GM08714 (cell line): ENCODE measurements around the gene MRPL37.
"Not testable (repeated sequence)": the region's sequence is repeated elsewhere in the genome, so short reads cannot be mapped to it uniquely, and the experiment has no call there.

Experiments used
- H3K4me3 ChIP-seq: fragments of 200-500 bp; sonication (Bioruptor generic); 2 replicates; pipeline ENCODE4 v1.5.1; 2014; ENCODE audit warnings: mild to moderate bottlenecking, low read length, inconsistent platforms
- ZNF274 ChIP-seq: IDR thresholded peaks from 2 replicates; pipeline ENCODE4 v1.6.1; 2012; ENCODE audit warnings: mild to moderate bottlenecking, low read depth, low read length

The MRPL37 gene

DNA sequence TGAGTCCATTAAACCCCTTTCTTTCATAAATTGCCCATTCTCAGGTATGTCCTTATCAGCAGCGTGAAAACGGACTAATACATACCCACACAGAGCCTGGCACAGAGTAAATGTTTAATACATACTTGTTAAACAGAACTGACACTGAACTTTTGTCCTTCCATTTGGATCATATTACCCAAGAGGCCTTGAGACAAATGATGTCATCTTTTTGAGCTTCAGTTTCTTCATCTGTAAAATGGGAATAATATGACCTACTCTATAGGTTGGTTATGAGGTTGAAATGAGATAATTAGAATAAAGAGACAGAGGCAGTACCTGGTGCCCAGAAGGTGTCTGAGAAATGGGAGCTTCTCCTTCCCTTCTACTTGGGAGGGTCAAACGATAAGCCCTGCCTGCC lies 13.9 kb upstream of the MRPL37 start:
- TF ChIP-seq ZNF274: no peak

DNA sequence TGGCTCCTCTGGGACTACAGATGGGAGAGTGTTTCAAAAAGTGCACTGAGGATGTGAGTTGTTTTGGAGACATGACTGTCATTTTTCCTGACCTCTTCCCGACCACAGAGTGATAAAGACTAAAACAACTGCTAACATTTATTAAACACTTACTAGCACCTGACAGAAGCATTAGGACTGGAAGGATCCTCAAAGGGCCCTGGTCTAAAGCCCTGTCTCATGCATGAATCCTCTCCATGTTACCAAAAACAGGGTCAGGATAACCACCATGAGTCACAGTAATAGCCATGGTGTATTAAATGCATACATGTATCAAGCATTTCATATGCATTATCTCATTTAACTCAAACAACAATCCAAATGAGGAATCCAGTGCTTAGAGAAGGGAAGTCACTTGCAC lies 11.7 kb upstream of the MRPL37 start:
- H3K4me3 ChIP-seq: no peak overlapping the region
- no peak for TF ChIP-seq ZNF274

More for the DNA sequence above, 13.9 kb upstream of the MRPL37 start:
- no peak overlapping the region for H3K4me3 ChIP-seq

DNA sequence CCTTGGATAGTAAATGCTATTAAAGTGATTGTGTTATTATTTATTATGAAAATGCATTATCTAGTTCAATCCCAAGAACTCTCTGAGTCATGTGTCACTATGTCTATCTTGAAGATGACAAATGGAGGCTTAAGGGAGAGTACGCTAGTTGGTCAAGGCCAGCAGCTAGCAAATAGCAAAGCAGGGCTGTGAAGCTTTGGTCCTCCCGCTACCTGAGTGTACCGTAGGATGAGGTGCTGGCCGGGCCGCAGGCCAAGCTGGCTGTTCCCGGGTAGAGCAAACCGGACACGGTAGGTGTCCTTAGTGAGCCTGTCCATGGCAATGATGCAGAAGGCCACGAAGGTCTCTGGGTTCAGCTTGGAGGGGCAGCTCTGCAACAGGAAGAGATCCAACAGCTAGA lies 9.4 kb upstream of the MRPL37 start:
- H3K4me3 ChIP-seq: no peak overlapping the region
- TF ChIP-seq ZNF274: no peak

DNA sequence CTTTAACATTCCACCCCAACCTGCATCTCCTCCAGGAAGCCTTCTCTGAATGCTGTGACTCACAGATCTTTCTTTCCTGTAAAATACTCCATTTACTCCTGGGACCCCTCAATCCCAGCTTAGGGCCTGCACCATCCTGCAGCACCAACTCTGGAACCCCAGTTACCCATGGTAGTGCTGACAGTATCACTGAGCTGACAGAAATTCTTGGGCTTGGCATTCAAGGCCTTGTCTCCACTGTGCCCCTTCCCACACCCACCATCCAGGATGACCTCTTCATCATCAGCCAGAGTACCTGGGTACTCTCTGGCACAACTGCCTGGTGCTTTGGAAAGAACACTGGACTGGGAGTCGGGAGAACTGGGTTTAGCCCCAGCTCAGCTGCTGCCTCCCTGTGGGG lies 8.4 kb upstream of the MRPL37 start:
- no peak for TF ChIP-seq ZNF274
- no peak overlapping the region for H3K4me3 ChIP-seq

DNA sequence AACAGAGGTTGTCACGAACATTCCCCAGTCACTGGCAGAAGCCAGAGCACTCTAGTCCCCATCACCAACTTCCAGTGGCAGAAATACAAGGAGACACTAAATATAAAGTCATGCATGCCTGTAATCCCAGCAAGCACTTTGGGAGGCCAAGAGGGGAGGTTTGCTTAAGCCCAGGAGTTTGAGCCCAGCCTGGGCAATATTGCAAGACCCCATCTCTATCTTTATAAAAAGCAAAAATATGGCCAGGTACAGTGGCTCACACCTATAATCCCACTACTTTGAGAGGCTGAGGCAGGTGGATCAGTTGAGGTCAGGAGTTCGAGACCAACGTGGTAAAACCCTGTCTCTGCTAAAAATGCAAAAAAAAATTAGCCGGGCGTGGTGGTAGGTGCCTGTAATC lies 6.5 kb upstream of the MRPL37 start:
- no peak for TF ChIP-seq ZNF274
- H3K4me3 ChIP-seq: no peak overlapping the region

DNA sequence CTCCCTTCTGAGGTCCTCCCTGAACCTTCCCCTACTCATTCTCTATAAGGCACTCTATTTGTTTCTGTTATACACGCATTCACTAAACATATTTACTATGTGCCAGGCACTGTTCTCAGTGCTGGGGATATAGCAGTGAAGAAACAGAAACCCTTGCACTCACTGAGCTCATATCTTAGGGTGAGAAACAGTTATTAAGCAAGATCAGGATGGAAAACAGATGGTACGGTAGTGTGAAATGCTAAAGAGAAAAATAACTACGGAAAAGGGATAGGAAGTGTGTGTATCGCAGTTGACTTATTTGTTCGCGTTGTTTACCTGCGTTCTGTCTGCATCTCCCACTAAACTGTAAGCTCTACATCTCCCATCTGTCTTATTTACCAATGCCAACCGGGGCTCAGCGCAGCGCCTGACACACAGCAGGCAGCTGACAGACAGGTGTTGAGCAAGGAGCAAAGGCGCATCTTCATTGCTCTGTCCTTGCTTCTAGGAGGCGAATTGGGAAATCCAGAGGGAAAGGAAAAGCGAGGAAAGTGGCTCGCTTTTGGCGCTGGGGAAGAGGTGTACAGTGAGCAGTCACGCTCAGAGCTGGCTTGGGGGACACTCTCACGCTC lies 709 bp upstream of the MRPL37 start:
- H3K4me3 ChIP-seq: peak overlapping the region; percentile 91
- no peak for TF ChIP-seq ZNF274

DNA sequence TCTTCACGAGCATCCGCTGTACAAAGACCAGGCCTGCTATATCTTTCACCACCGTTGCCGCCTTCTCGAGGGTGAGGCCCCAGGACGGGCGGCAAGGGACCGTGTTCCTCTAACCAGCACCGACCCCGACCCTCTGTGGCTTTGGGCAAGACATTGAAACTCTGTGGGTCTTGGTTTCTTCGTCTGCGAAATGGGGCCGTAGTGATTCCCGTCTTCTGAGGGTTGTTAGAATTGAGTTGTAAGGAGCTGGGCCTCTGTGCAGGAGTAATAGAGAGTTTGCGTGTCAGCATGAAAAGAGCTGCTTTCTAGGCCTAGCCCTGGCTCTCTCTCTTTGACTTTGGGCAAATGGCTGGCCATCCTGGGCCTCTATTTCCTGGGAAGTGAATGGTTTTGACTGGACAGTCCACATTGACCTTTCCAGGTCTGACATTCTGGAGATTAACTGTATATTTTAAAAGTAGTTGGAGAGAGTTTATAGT lies 591 bp downstream of the MRPL37 start:
- peak overlapping the region; percentile 91 for H3K4me3 ChIP-seq
- TF ChIP-seq ZNF274: no peak

DNA sequence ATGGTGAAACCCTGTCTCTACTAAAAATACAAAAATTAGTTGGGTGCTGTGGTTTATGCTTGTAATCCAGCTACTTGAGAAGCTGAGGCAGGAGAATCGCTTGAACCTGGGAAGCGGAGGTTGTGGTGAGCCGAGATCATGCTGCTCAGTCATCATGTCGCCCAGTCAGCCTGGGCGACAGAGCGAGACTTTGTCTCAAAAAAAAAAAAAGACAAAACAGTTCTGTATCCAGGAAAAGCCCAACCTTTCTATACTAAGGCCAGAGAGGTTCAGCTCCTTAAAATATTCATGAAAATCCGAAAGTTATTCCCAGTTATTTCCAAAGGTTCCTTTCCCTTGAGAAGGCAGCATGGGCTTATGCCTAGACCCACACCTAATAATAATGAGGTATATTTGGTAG lies 4.2 kb downstream of the MRPL37 start:
- H3K4me3 ChIP-seq: no peak overlapping the region
- no peak for TF ChIP-seq ZNF274

DNA sequence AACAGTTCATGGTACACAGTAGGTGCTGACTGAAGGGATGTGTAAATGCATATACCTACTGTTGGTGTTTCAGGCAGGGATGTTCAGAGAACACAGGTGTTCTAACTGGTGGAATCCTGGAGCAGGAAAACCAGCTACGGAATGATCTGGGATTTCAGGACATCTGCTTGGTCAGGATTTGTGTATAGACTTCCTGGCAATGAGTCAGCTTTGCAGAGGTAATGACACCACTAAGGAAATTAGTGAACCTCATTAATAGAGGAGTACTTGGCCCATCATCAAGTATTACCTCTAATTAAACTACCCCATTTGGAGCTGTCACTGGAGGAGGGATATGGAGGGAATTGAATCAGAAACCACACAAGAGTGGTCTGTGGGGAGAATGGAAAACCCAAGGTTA lies 7.3 kb downstream of the MRPL37 start:
- no peak for TF ChIP-seq ZNF274
- no peak overlapping the region for H3K4me3 ChIP-seq

DNA sequence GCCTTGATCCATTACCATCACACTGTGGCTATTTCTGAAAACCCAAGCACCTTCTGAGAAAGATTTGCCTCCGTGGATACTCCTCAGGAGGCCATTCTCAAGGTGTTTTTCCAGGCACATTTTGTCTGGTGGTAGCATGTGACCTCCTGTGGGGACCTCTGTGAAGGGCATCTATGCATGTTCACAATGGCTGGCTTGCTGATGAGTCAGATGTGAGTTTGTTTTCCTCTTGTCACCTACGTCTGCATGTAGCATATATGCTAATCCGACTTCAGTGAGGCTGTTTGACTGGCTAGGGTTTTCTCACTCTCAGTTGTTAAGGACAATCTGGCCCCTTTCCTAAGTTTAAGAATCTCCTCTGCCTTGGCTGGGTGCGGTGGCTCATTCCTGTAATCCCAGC lies 7.9 kb downstream of the MRPL37 start:
- H3K4me3 ChIP-seq: not testable (repeated sequence)

DNA sequence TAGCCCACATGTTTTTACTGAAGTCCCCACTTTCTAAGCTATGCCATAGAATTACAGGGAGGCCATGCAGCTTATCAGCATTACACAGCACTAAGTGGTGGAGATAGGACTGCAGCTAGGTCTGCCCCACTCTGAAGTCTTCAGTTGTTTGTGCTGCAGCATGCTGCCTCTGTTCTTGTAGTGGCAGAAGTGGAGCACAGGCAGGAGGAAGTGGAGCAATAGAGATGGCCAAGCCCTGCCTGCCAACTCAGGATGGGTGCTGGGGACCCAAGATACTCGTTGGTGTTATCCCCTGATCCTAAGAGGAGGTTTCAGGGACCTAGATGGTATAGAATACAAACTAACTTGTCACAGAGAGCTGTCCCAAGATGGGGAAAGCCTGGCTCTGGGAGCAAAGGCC lies 12.9 kb downstream of the MRPL37 start:
- no peak for TF ChIP-seq ZNF274
- H3K4me3 ChIP-seq: no peak overlapping the region

DNA sequence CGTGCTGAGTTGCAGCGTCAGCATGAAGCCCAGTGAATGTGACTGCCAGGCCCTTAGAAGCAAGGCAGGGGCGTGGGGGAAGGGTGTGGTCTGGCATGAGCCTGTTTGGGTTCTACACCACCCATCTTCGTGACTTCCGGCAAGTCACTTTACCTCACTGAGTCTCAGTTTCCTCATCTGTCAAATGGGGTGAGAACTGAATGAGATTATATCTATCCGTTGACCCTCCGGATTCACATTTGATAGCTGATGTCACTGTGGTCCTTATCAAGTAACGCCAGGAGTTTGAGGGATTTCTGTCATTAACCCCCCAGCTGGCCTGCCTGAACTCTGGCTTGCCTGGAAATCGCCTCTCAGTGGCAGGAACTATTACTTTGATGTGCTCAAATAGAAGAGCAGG lies 15.6 kb downstream of the MRPL37 start:
- no peak for TF ChIP-seq ZNF274
- H3K4me3 ChIP-seq: no peak overlapping the region

DNA sequence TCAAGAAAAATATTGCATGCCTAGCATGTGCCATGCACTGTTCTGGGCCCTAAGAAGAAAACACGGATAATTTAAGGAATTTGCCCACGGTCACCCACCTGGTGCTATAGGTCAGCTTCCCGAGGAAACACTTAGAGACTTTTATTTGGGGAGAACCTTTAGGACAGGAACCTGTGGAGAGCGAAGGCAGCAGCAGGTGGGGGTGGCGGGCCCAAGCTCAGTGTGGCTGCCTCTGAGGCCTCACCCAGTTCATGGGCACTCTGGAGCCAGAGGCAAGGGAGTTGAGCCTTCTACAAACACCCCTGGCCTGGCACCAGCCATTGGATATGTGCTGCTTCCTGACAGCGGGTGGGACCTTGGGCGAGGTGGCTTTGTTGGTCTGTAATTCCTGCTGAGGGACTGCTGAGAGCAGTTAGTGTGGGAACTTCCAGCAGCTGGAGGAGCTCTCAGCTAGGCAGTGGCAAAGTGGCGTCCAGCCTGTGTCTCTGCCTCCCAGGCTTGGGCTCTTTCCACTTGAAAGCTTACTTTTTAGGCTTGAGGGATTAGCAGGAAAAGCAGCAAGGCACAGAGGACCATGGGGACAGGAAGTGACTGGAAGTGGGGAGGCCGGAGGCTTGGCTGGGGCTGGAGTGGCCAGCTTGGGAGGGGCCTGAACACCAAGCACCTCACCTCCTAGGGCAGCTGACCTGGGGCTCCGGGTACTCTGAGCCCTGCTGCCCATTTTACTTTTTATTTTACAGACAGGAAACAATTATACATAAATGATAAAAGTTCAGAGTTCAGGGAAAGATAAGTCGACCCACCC lies 19.1 kb downstream of the MRPL37 start:
- H3K4me3 ChIP-seq: no peak overlapping the region
- no peak for TF ChIP-seq ZNF274

DNA sequence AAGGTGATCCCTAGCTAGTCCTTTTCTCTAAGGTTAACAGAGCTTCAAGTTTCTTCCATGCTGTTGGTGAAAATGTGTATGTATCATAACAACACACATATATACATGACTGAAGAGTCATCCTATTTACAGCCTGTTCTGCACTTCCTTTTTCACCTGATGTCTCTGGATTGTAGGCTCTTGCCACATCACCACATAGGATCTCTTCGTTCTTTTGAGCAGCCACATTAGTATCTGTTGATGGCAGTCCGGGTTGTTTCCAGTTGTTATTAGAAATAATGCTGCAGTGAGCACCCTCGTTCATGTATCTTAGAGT lies 19.7 kb downstream of the MRPL37 start:
- H3K4me3 ChIP-seq: no peak overlapping the region
- TF ChIP-seq ZNF274: no peak

DNA sequence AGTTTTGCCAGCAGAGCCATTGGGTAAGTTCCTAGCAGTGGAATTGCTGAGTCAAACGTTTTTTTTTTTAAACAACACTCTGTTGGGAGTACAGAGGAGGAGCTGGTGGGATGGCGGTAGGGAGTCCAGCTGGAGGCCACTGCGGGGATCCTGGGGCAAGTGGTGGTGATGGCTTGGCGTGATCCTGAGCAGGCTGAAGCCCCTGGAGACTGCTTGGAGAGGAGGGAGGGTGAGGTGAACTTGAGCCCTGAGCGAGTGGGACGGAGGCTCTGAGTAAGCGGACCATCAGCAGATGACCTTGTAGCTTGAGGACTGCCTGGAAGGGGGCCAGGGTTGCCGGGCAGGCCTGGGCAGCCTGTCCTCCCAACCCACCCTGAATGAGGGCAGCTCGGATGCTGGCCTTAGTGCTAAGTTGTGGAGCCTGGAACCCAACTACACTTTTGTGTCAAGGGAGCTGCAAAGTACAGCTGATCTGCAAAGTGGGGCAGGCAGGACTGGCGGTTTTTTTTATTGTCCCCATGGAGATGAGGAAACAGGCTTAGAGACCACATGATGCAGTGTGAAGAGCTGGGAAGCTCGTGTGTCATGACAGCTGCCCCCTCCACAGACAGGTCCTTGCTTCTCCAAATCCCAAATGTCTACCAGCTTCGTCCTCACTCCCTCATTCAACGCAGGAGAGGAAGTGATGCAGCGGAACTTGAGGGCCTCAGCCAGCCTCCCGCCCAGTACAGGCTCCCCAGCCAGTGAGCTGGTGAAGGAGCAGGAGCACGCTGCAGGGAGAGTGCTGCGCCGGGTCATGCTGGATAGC lies 20.2 kb downstream of the MRPL37 start:
- H3K4me3 ChIP-seq: no peak overlapping the region
- TF ChIP-seq ZNF274: no peak
